ENCODE data around the gene NSD1.

Gene NSD1

GRCh38 chr5:177133096-177133852, at the start of gene NSD1:
TSS of gene NSD1 (plus strand) at chr5:177133773. CDS start at chr5:177135104, 1,331 bp downstream.
- no peak for DNase-seq

- DNase-seq, result no peak
Measured at GRCh38 chr5:177084175-177084574, 49.4 kb upstream of the NSD1 start.

- DNase-seq, result no peak
Measured at GRCh38 chr5:177085985-177086653, 47.5 kb upstream of the NSD1 start.

GRCh38 chr5:177086654-177087397, 46.7 kb upstream of the NSD1 start, which contains the start of gene FGFR4:
TSS of gene FGFR4 (plus strand) at chr5:177086915. CDS start at chr5:177089603, 2,688 bp downstream.
- no peak for DNase-seq

- no peak for DNase-seq
Measured at GRCh38 chr5:177087398-177088005, 46.1 kb upstream of the NSD1 start.

- no peak for DNase-seq
Measured at GRCh38 chr5:177089127-177089526, 44.4 kb upstream of the NSD1 start.

- no peak for DNase-seq
Measured at GRCh38 chr5:177089825-177090641, 43.5 kb upstream of the NSD1 start.

GRCh38 chr5:177090813-177091212, 42.8 kb upstream of the NSD1 start:
- no peak for DNase-seq

- no peak for DNase-seq
Measured at GRCh38 chr5:177091232-177091631, 42.3 kb upstream of the NSD1 start.

GRCh38 chr5:177092178-177093081, 41.1 kb upstream of the NSD1 start:
- DNase-seq, result no peak

GRCh38 chr5:177093082-177093712, 40.4 kb upstream of the NSD1 start:
- no peak for DNase-seq

GRCh38 chr5:177093803-177094202, 39.8 kb upstream of the NSD1 start:
- no peak for DNase-seq

GRCh38 chr5:177094224-177095087, 39.1 kb upstream of the NSD1 start:
- no peak for DNase-seq

GRCh38 chr5:177095088-177095669, 38.4 kb upstream of the NSD1 start:
- DNase-seq, result no peak

GRCh38 chr5:177096162-177097015, 37.2 kb upstream of the NSD1 start:
- DNase-seq, result no peak

- DNase-seq, result no peak
Measured at GRCh38 chr5:177097016-177097985, 36.3 kb upstream of the NSD1 start.

GRCh38 chr5:177098120-177098469, 35.5 kb upstream of the NSD1 start:
- no peak for DNase-seq
